ENCODE results near the gene HOXC10. TPM values are rescaled to one million over a fixed set of nuclear protein-coding genes. Genes with fewer than 3 reads are reported as not detected.
A peak's percentile ranks its signal among the peaks of the same experiment; 100 is the strongest.

HOXC10 gene
- polyA plus RNA-seq, 1 donor (not counting 4 experiments of a cell fraction or from before 2014, with no cell fraction given): 14.1 TPM

DNA sequence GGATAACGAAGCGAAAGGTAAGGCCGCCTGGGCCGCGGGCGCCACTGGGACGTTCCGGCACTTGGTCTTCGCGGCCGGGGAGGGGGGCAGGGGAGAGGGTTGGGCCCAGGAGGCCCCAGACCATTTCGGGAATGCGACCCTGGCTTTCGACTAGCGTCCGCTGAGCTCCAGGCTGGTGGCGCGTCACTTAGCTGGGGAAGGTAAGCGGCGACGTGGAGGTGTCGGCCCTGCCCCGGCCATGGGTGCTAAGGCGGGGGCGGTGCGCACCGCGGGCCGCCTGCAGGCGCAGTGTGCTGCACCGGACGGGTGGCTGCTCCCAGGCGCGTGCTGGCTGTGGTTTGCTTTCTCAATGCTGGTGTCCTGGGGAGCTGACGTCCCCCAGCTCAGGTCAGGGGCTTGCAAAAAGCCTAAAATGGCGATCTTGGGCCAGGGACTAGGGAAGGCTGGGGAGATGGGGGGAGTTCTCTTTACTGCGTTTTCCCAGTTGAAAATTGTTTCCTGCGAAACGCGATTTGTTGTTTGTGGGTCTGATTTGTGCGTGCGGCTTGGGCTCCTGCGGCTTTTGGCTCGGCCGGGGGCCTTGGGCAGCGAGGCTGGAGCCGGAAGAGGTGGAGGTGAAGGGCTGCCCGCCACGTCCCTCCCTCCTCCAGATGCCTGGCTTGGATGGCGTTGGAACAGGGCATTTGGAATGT, 1.2 kb downstream of the HOXC10 start:
- no peaks in the 10 kb centered on the region for H3K27me3 ChIP-seq (ENCODE audit: control insufficient read depth, extremely low read depth, insufficient read depth, low read length)
- H4K20me1 ChIP-seq (ENCODE audit: control insufficient read depth, extremely low read depth, insufficient read depth, low read length): no peaks in the 10 kb centered on the region
- H3K79me2 ChIP-seq (ENCODE audit: control insufficient read depth, insufficient read depth, low read length): peaks cover 72% of the 10 kb centered on the region
- dilution Hi-C loops (cut with MboI; ENCODE audit: extremely low pct_ligation_motif_present, low sequenced_read_pairs): no loop called here
- peak overlapping the region; percentile 73 to 91 (median 90) for H3K4me3 ChIP-seq (ENCODE audit: control insufficient read depth in 2 of 3, extremely low read depth in 1 of 3, insufficient read depth in 2 of 3, low read depth in 1 of 3, low read length in 3 of 3)
- peak overlapping the region; percentile 83 for H3K27ac ChIP-seq (ENCODE audit: control insufficient read depth, insufficient read depth, low read length)
- no peak for DNase-seq (ENCODE audit: low read depth, low spot score)
- H3K4me1 ChIP-seq (ENCODE audit: control insufficient read depth, extremely low read depth, insufficient read depth, low read length): peaks cover 33% of the 10 kb centered on the region
- peak overlapping the region; percentile 90 for H3K9ac ChIP-seq (ENCODE audit: control insufficient read depth, extremely low read depth, insufficient read depth, low read length)
- no peaks in the 10 kb centered on the region for H3K9me1 ChIP-seq (ENCODE audit: control insufficient read depth, extremely low read depth, insufficient read depth, low read length)
- H3K4me2 ChIP-seq (ENCODE audit: control insufficient read depth, extremely low read depth, insufficient read depth, low read depth, low read length): peak overlapping the region; percentile 94
- peaks cover 0 to 2% of the 10 kb centered on the region in 2 experiments for H3K36me3 ChIP-seq (ENCODE audit: control insufficient read depth in 2 of 2, extremely low read depth in 1 of 2, insufficient read depth in 2 of 2, low read length in 2 of 2)
- TF ChIP-seq EZH2 (IDR thresholded peaks at IDR 0.05; ENCODE audit: low read length): no peak
- no peak for TF ChIP-seq CTCF (optimal IDR thresholded peaks at IDR 0.05 in 1 of 3, IDR thresholded peaks at IDR 0.05 in 1 of 3, conservative IDR thresholded peaks at IDR 0.05 in 1 of 3; ENCODE audit: extremely low read depth in 1 of 3, insufficient read depth in 2 of 3, low read length in 3 of 3)
- H2AFZ ChIP-seq (ENCODE audit: control insufficient read depth, low read length): peak overlapping the region; percentile 61
- FAIRE-seq: no peak
- no peaks in the 10 kb centered on the region for H3K9me3 ChIP-seq (ENCODE audit: control insufficient read depth, low read depth, low read length)

DNA sequence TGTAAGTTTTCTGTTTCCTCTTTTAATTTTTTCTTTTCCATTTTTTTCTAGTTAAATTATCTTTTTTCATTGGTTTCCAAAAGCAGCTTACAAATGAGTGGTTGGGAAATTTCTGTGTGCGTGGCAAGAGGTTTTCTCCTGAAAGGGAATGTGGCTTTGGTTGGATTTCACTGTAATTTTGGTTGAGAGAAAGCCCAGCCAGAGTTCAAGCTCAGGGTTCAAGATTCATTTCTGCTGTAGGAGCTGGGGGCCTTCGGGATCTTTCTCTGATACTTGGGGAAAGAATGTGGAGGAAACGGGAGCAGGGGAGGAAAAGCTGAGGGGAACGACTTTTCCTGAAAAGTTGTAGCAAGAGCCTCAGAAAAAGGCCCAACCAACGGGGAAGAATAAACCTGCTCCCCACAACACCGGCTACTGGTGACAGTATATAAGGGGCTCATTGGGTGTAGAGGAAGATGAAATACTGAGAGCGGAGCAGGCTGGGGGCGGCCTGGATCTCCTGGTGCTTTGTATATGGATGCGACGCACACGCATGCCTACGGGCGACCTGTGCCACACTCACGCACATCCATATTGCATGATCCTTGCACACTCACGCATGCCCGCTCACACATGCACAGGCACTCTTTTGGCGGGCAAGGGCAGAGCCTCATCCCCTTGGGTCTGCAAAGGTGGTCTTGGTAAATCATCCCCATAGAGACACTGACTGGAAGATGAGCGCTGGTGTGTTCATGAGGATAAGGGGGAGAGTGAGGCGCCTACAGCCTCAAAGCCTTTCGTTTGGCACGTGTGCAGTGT, 1.9 kb downstream of the HOXC10 start:
- Histone ChIP-seq H3K36me3 (ENCODE audit: control insufficient read depth in 2 of 2, extremely low read depth in 1 of 2, insufficient read depth in 2 of 2, low read length in 2 of 2) (peaks cover 0 to 2% of the 10 kb centered on the region in 2 experiments), H3K9ac (ENCODE audit: control insufficient read depth, extremely low read depth, insufficient read depth, low read length) (peak overlapping the region; percentile 90), H3K4me3 (ENCODE audit: control insufficient read depth in 2 of 3, extremely low read depth in 1 of 3, insufficient read depth in 2 of 3, low read depth in 1 of 3, low read length in 3 of 3) (peak overlapping the region; percentile 73 to 91 (median 90)), H3K79me2 (ENCODE audit: control insufficient read depth, insufficient read depth, low read length) (peaks cover 78% of the 10 kb centered on the region), H3K4me2 (ENCODE audit: control insufficient read depth, extremely low read depth, insufficient read depth, low read depth, low read length) (peak overlapping the region; percentile 94), H2AFZ (ENCODE audit: control insufficient read depth, low read length) (no peak overlapping the region), H3K27me3 (ENCODE audit: control insufficient read depth, extremely low read depth, insufficient read depth, low read length) (no peaks in the 10 kb centered on the region), H3K27ac (ENCODE audit: control insufficient read depth, insufficient read depth, low read length) (peak overlapping the region; percentile 83), H3K9me1 (ENCODE audit: control insufficient read depth, extremely low read depth, insufficient read depth, low read length) (no peaks in the 10 kb centered on the region), H3K4me1 (ENCODE audit: control insufficient read depth, extremely low read depth, insufficient read depth, low read length) (peaks cover 33% of the 10 kb centered on the region), H3K9me3 (ENCODE audit: control insufficient read depth, low read depth, low read length) (no peaks in the 10 kb centered on the region), H4K20me1 (ENCODE audit: control insufficient read depth, extremely low read depth, insufficient read depth, low read length) (no peaks in the 10 kb centered on the region)
- dilution Hi-C loops (cut with MboI; ENCODE audit: extremely low pct_ligation_motif_present, low sequenced_read_pairs): no loop called here
- FAIRE-seq: peak; percentile 13
- TF ChIP-seq CTCF (optimal IDR thresholded peaks at IDR 0.05 in 1 of 3, IDR thresholded peaks at IDR 0.05 in 1 of 3, conservative IDR thresholded peaks at IDR 0.05 in 1 of 3; ENCODE audit: extremely low read depth in 1 of 3, insufficient read depth in 2 of 3, low read length in 3 of 3) (no peak), EZH2 (IDR thresholded peaks at IDR 0.05; ENCODE audit: low read length) (no peak)
- DNase-seq (ENCODE audit: low read depth, low spot score): no peak

Data from keratinocyte (primary cell).